Measurements from ENCODE around the gene TCAIM.

GRCh38 chr3:44445786-44446185 lies 107.2 kb downstream of the TCAIM start:
- TF ChIP-seq CTCF (IDR thresholded peaks at IDR 0.05) (no peak), POLR2A (IDR thresholded peaks at IDR 0.05) (no peak)

Measured in testis (tissue), 2 donors.